ENCODE data around the gene AP2A2. TPM values are rescaled to one million over a fixed set of nuclear protein-coding genes. Genes with fewer than 3 reads are reported as not detected.

Gene AP2A2
- total RNA-seq, 1 experiment from 2014 or later, result 55.5 TPM

GRCh38 chr11:993632-994167 lies 68.0 kb downstream of the AP2A2 start:
- no peak for DNase-seq (ENCODE audit: low read depth, low spot score)
- Histone ChIP-seq H3K9me3 (ENCODE audit: control insufficient read depth in 1 of 2, insufficient read depth in 1 of 2, low read depth in 1 of 2, low read length in 2 of 2) (no peaks in the 10 kb centered on the region), H3K4me1 (ENCODE audit: control insufficient read depth in 1 of 2, insufficient read depth in 2 of 2, low read length in 2 of 2) (peaks cover 0 to 8% of the 10 kb centered on the region in 2 experiments; a peak in 1 of 4 replicates), H3K79me2 (ENCODE audit: insufficient read depth, low read length) (no peaks in the 10 kb centered on the region; the same call in 1 of the 2 replicates), H3K9me2 (ENCODE audit: insufficient read depth) (no peaks in the 10 kb centered on the region), H3K36me3 (ENCODE audit: control insufficient read depth in 1 of 2, insufficient read depth in 2 of 2, low read length in 2 of 2) (peaks cover 6 to 10% of the 10 kb centered on the region in 2 experiments; a peak in 3 of 4 replicates), H4K20me1 (ENCODE audit: insufficient read depth) (no peaks in the 10 kb centered on the region), H3K27ac (ENCODE audit: low read depth, low read length) (no peak overlapping the region), H3K9ac (ENCODE audit: low read length) (no peak overlapping the region), H3K4me3 (replicated peaks in 1 of 2; ENCODE audit: low read depth in 1 of 2, low read length in 2 of 2) (no peak overlapping the region), H3K27me3 (ENCODE audit: insufficient read depth, low read length) (no peaks in the 10 kb centered on the region), H3K4me2 (ENCODE audit: low read length) (no peak overlapping the region), H2AFZ (ENCODE audit: low read depth, low read length, poor library complexity, severe bottlenecking) (no peak overlapping the region)
- ChIA-PET CTCF (no interaction called here), POLR2A (no interaction called here), RAD21 (ENCODE audit: low non-redundant PET in 1 of 2, low total read pairs in 2 of 2, uncharacterized antibody in 2 of 2, unreplicated experiment in 2 of 2) (no interaction called here)
- no TSS peak for BruUV-seq (replicated peaks)
- intact Hi-C loops (cut with micrococcal nuclease), result no loop called here
- TF ChIP-seq SIN3A (IDR thresholded peaks at IDR 0.05; ENCODE audit: low read depth) (no peak), EZH2phosphoT487 (IDR thresholded peaks at IDR 0.05; ENCODE audit: borderline replicate concordance) (no peak), EZH2 (IDR thresholded peaks at IDR 0.05) (no peak), REST (IDR thresholded peaks at IDR 0.05; ENCODE audit: low read depth) (no peak), POLR2A (IDR thresholded peaks at IDR 0.05; ENCODE audit: borderline replicate concordance, extremely low read depth, insufficient read depth, insufficient read length) (no peak), RAD21 (IDR thresholded peaks at IDR 0.05; ENCODE audit: low read depth) (no peak), SP1 (IDR thresholded peaks at IDR 0.05; ENCODE audit: low read depth) (no peak), CEBPB (IDR thresholded peaks at IDR 0.05; ENCODE audit: low read depth) (no peak), ZFX (IDR thresholded peaks at IDR 0.05) (no peak), TCF7L2 (IDR thresholded peaks at IDR 0.05; ENCODE audit: borderline replicate concordance, extremely low read depth, insufficient read depth, insufficient read length) (no peak), SRF (IDR thresholded peaks at IDR 0.05; ENCODE audit: low read depth) (no peak), FOSL1 (IDR thresholded peaks at IDR 0.05; ENCODE audit: low read depth) (no peak), ZNF274 (IDR thresholded peaks at IDR 0.05; ENCODE audit: low read depth, low read length) (no peak), POLR2AphosphoS5 (IDR thresholded peaks at IDR 0.05; ENCODE audit: low read depth, low read length) (no peak), ELF1 (IDR thresholded peaks at IDR 0.05; ENCODE audit: borderline replicate concordance, low read depth) (no peak)
- TF ChIP-seq, protein P1, sequence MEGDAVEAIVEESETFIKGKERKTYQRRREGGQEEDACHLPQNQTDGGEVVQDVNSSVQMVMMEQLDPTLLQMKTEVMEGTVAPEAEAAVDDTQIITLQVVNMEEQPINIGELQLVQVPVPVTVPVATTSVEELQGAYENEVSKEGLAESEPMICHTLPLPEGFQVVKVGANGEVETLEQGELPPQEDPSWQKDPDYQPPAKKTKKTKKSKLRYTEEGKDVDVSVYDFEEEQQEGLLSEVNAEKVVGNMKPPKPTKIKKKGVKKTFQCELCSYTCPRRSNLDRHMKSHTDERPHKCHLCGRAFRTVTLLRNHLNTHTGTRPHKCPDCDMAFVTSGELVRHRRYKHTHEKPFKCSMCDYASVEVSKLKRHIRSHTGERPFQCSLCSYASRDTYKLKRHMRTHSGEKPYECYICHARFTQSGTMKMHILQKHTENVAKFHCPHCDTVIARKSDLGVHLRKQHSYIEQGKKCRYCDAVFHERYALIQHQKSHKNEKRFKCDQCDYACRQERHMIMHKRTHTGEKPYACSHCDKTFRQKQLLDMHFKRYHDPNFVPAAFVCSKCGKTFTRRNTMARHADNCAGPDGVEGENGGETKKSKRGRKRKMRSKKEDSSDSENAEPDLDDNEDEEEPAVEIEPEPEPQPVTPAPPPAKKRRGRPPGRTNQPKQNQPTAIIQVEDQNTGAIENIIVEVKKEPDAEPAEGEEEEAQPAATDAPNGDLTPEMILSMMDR (IDR thresholded peaks at IDR 0.05 in 2 of 3, conservative IDR thresholded peaks at IDR 0.05 in 1 of 3; ENCODE audit: borderline replicate concordance in 1 of 3, insufficient read depth in 1 of 3, low read depth in 2 of 3, low read length in 2 of 3), result no peak
- TF ChIP-seq, protein P2, sequence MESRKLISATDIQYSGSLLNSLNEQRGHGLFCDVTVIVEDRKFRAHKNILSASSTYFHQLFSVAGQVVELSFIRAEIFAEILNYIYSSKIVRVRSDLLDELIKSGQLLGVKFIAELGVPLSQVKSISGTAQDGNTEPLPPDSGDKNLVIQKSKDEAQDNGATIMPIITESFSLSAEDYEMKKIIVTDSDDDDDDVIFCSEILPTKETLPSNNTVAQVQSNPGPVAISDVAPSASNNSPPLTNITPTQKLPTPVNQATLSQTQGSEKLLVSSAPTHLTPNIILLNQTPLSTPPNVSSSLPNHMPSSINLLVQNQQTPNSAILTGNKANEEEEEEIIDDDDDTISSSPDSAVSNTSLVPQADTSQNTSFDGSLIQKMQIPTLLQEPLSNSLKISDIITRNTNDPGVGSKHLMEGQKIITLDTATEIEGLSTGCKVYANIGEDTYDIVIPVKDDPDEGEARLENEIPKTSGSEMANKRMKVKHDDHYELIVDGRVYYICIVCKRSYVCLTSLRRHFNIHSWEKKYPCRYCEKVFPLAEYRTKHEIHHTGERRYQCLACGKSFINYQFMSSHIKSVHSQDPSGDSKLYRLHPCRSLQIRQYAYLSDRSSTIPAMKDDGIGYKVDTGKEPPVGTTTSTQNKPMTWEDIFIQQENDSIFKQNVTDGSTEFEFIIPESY (IDR thresholded peaks at IDR 0.05; ENCODE audit: extremely low read depth, insufficient replicate concordance, low read length), result no peak
- ATAC-seq, result no peak
